D721Med (cell line): ENCODE results near the gene ONECUT1.

Experiments
- DNase-seq: peaks from one replicate; pipeline ENCODE4 v3.0.0; 2011; ENCODE audit warnings: low spot score; ENCODE audit not compliant: insufficient read length
- FAIRE-seq: peaks from 2 replicates; lab custom pipeline; 2011; peaks lifted over from hg19 to GRCh38; lab: Jason Lieb, UNC
- CTCF ChIP-seq: IDR thresholded peaks from 2 replicates; pipeline ENCODE4 v1.5.1; 2012; ENCODE audit warnings: mild to moderate bottlenecking, control low read depth; ENCODE audit not compliant: insufficient read depth; ENCODE audit errors: missing control alignments

ONECUT1 gene

GRCh38 chr15:52709187-52709981 lies 80.8 kb downstream of the ONECUT1 start:
- no peak for DNase-seq
- no peak for FAIRE-seq
- no peak for TF ChIP-seq CTCF
